SK-N-MC (cell line): ENCODE data around the gene TLNRD1.

Experiments used
- EZH2 ChIP-seq: fragments of 200-600 bp; sonication (generic); IDR thresholded peaks from one replicate; pipeline ENCODE4 v1.6.1; 2017; ENCODE audit warnings: antibody characterized with exemption
- POLR2AphosphoS5 ChIP-seq: IDR thresholded peaks from 2 replicates; pipeline ENCODE4 v1.6.1; 2012; ENCODE audit warnings: mild to moderate bottlenecking, low read depth, low read length, borderline replicate concordance

GRCh38 chr15:81037952-81038743, 37.4 kb downstream of the TLNRD1 start:
- no peak for TF ChIP-seq POLR2AphosphoS5
- TF ChIP-seq EZH2, result no peak
